NCI-H2227 (cell line): ENCODE data around the gene ARF1.

Source experiments
- DNase-seq: peaks from one replicate; lab custom pipeline; 2025; ENCODE audit not compliant: unreplicated experiment; lab: John Stamatoyannopoulos, UW

The ARF1 gene

DNA sequence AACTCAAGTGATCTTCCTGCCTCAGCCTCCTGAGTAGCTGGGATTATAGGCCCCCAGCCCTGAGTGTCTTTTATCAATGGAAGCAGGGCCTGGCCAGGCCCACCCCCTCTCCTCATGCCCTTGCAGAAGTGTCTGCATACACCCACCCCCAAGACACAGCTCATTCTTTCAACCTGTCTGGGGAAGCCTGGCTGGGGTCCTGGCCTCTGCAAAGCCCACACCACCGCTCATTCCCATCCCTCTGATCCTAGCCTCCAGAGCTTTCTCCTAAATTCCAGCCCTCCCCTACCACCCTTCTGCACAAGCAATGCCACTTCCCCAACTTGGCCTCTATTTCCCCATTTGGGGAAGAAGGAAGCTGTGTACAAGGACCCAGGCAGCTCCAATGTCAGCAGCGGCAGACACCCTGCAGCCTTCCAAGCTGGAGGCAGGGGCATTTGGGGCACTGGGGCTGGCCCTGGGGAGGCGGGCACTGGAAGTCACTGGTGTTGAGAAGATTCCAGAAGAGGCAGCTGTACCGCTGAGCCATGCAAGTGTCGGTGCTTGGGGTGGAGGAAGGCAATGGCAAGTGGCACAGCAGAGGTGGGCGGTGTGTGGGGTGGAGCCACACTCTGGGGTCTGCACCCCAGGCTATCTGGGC, 33.7 kb upstream of the ARF1 start:
- no peak for DNase-seq

DNA sequence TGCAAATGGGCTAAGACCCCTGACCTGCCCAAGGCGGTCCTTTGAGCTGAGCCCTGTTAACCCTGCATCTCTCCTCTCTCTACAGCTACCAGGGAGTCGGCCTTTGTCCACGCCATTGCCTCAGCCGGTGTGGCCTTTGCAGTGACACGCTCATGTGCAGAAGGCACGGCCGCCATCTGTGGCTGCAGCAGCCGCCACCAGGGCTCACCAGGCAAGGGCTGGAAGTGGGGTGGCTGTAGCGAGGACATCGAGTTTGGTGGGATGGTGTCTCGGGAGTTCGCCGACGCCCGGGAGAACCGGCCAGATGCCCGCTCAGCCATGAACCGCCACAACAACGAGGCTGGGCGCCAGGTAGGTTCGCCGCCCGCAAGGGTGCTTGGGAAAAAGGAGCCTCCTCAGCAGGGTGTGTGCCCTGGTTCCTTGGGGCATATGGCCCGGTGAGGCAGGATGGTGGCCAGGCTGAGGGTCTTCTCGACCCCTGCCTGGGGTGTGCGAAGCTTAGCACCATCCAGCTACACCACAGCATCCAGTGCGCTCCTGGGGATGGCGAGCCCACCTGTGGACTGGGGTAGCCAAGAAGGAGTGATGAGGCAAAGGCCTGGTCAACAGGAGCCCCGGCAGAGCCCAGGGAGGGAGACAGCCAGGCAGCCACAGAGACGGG, 31.8 kb upstream of the ARF1 start:
- DNase-seq, result no peak

GRCh38 chr1:228058172-228058948, 24.1 kb upstream of the ARF1 start:
- DNase-seq, result no peak

DNA sequence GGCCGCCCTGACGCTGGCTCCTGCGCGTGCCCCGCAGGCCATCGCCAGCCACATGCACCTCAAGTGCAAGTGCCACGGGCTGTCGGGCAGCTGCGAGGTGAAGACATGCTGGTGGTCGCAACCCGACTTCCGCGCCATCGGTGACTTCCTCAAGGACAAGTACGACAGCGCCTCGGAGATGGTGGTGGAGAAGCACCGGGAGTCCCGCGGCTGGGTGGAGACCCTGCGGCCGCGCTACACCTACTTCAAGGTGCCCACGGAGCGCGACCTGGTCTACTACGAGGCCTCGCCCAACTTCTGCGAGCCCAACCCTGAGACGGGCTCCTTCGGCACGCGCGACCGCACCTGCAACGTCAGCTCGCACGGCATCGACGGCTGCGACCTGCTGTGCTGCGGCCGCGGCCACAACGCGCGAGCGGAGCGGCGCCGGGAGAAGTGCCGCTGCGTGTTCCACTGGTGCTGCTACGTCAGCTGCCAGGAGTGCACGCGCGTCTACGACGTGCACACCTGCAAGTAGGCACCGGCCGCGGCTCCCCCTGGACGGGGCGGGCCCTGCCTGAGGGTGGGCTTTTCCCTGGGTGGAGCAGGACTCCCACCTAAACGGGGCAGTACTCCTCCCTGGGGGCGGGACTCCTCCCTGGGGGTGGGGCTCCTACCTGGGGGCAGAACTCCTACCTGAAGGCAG, 23.4 kb upstream of the ARF1 start:
- DNase-seq, result no peak

DNA sequence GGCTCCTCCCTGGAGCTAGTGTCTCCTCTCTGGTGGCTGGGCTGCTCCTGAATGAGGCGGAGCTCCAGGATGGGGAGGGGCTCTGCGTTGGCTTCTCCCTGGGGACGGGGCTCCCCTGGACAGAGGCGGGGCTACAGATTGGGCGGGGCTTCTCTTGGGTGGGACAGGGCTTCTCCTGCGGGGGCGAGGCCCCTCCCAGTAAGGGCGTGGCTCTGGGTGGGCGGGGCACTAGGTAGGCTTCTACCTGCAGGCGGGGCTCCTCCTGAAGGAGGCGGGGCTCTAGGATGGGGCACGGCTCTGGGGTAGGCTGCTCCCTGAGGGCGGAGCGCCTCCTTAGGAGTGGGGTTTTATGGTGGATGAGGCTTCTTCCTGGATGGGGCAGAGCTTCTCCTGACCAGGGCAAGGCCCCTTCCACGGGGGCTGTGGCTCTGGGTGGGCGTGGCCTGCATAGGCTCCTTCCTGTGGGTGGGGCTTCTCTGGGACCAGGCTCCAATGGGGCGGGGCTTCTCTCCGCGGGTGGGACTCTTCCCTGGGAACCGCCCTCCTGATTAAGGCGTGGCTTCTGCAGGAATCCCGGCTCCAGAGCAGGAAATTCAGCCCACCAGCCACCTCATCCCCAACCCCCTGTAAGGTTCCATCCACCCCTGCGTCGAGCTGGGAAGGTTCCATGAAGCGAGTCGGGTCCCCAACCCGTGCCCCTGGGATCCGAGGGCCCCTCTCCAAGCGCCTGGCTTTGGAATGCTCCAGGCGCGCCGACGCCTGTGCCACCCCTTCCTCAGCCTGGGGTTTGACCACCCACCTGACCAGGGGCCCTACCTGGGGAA, 22.7 kb upstream of the ARF1 start:
- DNase-seq, result peak; percentile 97

GRCh38 chr1:228060458-228061190, 21.9 kb upstream of the ARF1 start:
- DNase-seq, result peak; percentile 62

DNA sequence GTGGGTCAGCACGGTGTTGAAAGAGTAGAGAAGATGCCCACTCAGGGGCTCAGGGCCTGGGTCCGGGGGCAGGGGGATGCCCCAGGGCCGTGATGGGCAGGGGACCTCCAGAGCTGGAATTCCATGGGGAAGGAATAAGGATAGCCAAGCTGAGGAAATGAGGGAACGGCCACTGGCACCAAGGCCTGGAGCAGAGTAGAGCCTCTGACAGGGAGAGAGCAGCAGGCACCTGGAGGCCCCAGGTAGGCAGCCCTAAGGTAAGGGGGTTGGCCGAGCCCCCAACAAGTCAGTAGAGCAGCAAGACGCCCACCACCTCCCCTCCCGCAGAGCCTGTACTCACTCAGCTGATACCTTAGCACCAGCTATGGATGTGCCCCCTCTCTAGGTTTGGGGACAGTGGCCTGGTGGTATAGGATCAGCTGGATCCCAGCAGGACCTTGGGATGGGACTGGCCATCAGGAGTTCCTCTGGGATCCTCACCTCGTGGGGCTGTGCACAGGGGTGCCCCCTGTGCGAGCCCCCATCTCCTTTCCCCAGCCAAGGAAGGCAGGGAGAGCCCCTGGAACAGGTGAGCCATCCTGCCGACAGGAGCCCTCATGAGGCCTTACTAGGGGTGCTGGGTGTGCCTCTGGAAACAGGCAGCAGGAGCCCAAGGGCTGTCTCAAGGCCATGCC, 21.0 kb upstream of the ARF1 start:
- no peak for DNase-seq

DNA sequence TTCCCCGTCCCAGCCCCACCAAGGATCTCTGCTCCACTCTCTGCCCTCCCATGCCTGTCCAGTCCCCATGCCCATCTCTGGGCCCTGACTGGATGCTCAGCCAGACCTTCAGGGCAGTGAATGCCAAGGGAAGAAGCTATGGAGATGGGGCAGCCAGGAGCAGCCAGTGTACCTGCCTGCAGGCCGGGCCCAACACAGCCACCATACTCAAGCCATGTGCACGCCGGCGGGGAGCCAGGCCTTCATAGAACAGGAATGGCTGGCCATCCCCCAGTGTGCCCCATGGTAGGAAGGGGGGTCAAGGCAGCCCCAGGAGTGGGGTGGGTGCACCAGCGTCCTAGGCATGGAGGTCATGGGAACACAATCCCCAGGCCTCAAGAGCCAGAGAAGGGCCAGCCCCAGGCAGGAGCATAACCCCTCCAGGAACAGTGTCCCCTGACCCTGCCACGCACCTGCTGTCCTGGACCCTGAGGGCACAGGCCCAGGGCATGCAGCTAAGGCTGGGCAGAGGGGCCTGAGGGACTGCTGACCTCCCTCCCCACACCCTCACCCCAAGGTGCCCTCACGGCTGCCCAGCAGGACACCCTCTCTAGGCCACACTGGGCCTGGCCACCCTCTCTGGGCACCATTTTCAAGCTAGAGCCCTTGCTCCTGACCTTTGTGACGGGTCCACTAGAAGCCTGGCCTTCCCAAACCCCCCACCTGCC, 20.3 kb upstream of the ARF1 start:
- DNase-seq, result no peak

DNA sequence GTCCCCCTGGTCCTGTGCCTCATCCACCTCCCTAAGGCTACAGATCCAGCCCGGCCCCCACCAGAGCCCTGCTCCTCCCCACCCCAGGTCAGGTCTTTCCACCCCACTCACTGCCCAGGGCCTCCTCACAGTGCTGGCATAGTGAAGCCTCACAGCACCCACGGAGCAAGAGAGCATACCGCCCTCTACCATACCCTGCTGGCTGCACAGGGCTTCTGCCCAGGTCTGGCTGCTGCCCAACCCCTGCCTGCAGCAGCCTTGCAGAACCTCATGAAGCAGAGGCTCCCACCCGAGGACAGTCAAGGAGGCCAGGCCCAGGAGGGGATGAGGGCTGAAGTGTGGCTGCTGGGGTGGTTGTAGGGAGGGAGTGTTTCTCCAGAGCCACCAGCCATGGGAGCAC, 19.7 kb upstream of the ARF1 start:
- DNase-seq, result no peak

DNA sequence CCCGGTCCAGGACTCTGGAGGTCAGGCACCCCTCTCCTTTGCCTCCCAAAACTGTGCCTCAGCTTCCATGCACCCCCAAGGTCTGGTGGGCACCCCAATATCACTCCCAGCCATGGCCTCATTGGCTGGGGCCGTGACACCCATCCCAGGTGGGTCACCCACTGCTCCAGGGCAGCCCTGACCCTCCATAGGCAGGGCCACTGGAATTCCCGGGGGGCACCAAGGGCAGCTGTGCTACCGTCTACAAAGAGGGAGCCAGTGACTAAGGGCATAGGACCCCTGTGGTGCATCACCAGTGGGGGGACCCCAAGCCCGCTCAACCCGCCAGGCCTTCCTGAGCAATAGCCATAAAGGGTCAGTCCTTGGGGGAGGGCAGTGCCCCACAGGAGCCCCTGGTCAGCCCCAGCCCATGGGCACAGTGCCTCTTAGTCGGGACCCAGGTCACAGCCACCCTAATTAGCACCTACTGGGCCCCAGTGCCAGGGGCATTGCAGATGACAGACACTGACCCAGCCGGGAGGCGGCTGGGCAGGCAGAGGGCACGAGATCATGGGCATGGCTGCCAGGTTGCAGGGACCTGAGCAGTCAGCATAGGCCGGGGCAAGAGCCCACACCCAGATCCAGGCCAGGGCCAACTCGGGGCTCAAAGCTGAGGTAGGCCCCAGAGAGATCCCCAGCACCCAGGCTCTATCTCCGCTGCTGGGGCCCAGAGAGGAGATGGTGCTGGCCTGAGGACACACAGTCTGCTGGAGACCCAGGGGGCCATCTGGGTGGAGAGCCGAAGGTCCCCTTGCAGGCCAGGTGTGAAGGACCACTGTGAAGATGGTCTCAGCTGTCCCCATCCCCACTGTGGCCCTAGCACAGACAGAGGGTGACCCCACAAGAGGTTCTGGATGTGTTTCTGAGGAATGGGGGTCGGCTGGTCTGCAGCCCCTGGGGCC, 19.0 kb upstream of the ARF1 start:
- no peak for DNase-seq

- no peak for DNase-seq
Observed at GRCh38 chr1:228064296-228064695, 18.2 kb upstream of the ARF1 start.

DNA sequence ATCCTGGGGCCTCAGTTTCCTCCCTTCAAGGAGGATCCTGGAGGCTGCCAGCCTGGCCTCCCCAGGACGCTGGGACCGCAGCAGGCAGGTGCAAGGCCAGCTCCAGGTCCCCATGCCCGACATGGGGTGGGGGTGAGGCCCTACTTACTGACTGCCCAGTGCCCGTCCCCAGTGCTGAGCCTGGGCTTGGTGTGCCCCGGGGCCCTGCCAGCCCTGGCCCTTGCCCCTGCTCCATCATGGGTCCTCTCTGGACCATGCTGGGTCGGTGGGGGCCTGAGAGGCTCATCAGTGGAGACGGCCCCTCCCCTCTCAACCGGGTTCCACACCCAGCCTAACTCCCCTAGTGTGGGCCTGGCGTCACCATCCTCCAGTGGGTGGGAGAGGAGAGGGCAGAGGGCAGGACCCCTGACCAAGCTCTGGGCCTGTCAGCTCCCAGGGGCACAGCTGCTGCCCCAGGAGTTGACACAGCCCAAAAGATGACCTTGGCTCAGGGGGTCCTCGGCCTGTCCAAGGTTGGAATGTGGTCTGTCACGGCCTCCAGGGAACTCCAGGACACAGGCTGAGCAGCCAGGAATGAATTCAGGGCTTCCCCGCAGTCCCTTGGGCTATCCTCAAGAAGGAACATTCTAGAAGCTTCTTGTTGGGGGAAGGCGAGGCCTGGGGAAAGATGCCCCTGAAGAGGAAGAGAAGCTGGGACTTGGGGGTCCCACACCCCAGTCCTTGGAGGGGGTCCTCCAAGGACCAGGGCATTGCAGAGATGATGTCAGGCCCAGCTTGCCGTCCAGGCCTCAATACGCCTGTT, 17.6 kb upstream of the ARF1 start:
- DNase-seq, result no peak

DNA sequence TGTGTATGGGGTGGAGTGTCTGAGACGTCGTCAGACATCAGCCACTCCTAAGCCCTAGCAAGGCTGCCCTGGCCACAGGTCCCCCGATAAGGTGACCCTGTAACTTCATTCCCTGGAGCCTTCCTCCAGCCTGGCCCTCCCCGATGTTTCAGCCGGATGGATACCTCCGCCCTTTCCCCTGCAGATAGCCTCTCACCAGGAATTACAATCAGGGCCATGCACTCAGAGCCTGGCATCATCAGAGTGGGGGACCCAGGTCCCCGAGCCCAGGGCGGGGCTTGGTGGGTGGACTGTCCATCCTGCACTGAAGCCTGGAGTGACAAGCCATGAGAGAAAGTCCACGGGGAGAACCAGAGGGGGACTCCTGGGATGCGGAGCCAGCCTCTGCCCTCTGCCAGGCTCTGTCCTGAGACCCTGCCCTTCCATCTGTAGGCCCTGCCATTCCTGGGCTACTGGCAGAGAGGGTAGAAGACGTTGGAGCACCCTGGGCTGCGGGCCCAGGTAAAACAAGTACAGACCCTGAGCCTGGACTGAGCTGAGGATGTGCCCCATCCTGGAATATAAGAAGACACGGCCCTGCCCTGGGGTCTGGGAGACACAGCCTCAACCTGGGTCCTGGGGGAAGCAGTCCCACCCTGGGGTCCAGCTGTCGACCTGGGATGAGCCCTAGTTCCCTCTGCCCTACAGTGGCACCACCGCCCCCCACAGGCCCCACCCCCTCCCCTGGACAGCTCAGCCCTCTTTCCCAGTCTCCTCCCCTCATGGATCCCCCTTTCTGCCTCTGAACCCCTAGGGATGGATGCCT, 16.8 kb upstream of the ARF1 start:
- no peak for DNase-seq

- no peak for DNase-seq
Observed at GRCh38 chr1:228066416-228066815, 16.1 kb upstream of the ARF1 start.

DNA sequence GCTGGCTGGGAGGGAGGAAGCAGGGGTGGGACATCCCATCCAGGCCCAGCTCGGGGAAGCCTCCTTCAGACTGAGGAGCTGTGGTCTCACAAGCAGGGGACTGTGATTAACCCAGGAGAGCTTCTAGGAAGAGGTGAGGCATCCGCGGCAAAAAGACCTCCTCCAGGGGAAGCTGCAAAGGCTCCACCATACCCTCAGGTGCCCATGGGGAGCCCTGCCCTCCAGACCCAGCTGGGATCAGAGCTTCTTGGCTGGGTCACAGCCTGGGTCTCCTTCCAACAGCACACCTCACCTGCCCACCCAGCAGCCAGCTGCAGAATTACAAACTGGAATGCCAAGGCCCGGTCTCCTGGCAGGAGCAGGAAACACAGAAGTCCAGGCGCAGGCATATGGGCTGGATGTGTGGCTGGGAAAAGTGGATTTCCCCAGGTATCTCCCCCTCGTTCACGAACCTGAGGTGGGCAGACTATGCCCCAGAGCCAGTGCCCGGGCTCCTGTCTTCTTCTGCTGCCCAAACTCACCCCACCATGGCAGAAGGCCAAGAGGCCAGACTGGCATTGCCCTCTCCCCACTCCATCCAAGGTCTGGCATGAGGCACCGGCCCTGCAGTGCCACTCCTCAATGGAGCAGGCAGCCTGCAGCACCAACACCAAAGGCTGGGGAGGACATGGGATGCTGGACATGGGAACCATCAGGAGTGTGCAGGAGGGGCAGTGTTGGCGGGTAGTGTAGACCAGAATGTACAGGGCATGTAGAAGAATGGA, 15.4 kb upstream of the ARF1 start:
- no peak for DNase-seq

DNA sequence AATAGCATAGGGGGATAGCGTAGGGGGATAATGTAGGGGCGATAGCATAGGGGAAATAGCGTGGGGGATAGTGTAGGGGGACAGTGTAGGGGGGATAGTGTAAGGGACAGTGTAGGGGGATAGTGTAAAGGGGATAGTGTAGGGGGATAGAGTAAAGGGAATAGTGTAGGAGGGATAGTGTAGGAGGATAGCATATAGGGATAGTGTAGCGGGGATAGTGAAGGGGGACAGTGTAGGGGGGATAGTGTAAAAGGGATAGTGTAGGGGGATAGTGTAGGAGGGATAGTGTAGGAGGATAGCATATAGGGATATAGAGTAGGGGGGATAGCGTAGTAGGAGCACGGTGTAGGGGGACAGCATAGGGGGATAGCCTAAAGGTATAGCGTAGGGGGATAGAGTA, 14.1 kb upstream of the ARF1 start:
- DNase-seq, result no peak
